IMR-90 (cell line): ENCODE results near the gene CCDC88B. TPM values are rescaled to one million over a fixed set of nuclear protein-coding genes. Genes with fewer than 3 reads are reported as not detected.

Experiments
- ATAC-seq: fragments of 200-7000 bp; cut with Tn5 transposase; 2 replicates; pipeline ENCODE4 v1.9.1; 2020; ENCODE audit warnings: low read depth, mild to moderate bottlenecking, moderate library complexity
- BruUV-seq: library from RNA; stranded (reverse); fragments of 400-500 nt; replicated peaks from 2 replicates; lab custom pipeline; 2021; lab: Mats Ljungman, UMichigan
- CTCF ChIA-PET: fragments of 300-600 bp; formaldehyde crosslinking; extraction: SDS; loops from one replicate; lab custom pipeline; 2021; ENCODE audit warnings: antibody characterized with exemption; lab: Yijun Ruan, JAX
- POLR2A ChIA-PET: fragments of 300-600 bp; sonication (Branson Sonifier 250); formaldehyde crosslinking; loops from one replicate; lab custom pipeline; 2022; ENCODE audit warnings: antibody characterized with exemption; ENCODE audit not compliant: unreplicated experiment; lab: Charles Lee
- DNase-seq: peaks from one replicate; pipeline ENCODE4 v3.0.0; 2013
- H2AFZ ChIP-seq: replicated peaks from 2 replicates; pipeline ENCODE3; 2013; ENCODE audit warnings: low read length, mild to moderate bottlenecking; ENCODE audit not compliant: poor library complexity
- H2AK5ac ChIP-seq: 2 replicates; pipeline ENCODE4 v1.6.1; 2013; ENCODE audit warnings: low read depth, low read length, inconsistent platforms
- H2AK9ac ChIP-seq: replicated peaks from 2 replicates; pipeline ENCODE3; 2013; ENCODE audit warnings: mild to moderate bottlenecking, low read depth, low read length, moderate library complexity; ENCODE audit not compliant: poor library complexity
- H2BK120ac ChIP-seq: 2 replicates; pipeline ENCODE4 v1.6.1; 2013; ENCODE audit warnings: low read depth, low read length, inconsistent platforms
- H2BK15ac ChIP-seq: 3 replicates; pipeline ENCODE4 v1.6.1; 2013; ENCODE audit warnings: low read depth, low read length, inconsistent platforms
- H2BK20ac ChIP-seq: 2 replicates; pipeline ENCODE4 v1.6.1; 2013; ENCODE audit warnings: low read depth, mild to moderate bottlenecking, inconsistent platforms, low read length, moderate library complexity
- H2BK5ac ChIP-seq: 2 replicates; pipeline ENCODE4 v1.6.1; 2013; ENCODE audit warnings: mild to moderate bottlenecking, low read depth, low read length, inconsistent platforms; ENCODE audit not compliant: poor library complexity, severe bottlenecking
- H3K14ac ChIP-seq: replicated peaks from 2 replicates; pipeline ENCODE4 v1.6.1; 2013; ENCODE audit warnings: low read depth, low read length, inconsistent platforms
- H3K18ac ChIP-seq: 2 replicates; pipeline ENCODE4 v1.6.1; 2013; ENCODE audit warnings: low read depth, low read length, control low read depth
- H3K23ac ChIP-seq: 2 replicates; pipeline ENCODE4 v1.6.1; 2013; ENCODE audit warnings: low read depth, low read length, inconsistent platforms
- H3K27ac ChIP-seq: 2 replicates; pipeline ENCODE4 v1.5.1; 2013; ENCODE audit warnings: mild to moderate bottlenecking, control low read depth, low read length; ENCODE audit not compliant: insufficient read depth
- H3K27me3 ChIP-seq: 2 replicates; pipeline ENCODE4 v1.6.1; 2013; ENCODE audit warnings: low read length; ENCODE audit not compliant: control insufficient read depth, insufficient read depth
- H3K36me3 ChIP-seq: 2 replicates; pipeline ENCODE4 v1.6.1; 2013; ENCODE audit warnings: low read length, mixed read lengths; ENCODE audit not compliant: control insufficient read depth, insufficient read depth
- H3K4ac ChIP-seq: 2 replicates; pipeline ENCODE4 v1.6.1; 2013; ENCODE audit warnings: low read depth, low read length, inconsistent platforms
- H3K4me1 ChIP-seq: 2 replicates; pipeline ENCODE4 v1.6.1; 2013; ENCODE audit warnings: low read length, mixed read lengths; ENCODE audit not compliant: control insufficient read depth, insufficient read depth
- H3K4me2 ChIP-seq: 2 replicates; pipeline ENCODE4 v1.6.1; 2013; ENCODE audit warnings: low read depth, mild to moderate bottlenecking, control low read depth, low read length, moderate library complexity
- H3K4me3 ChIP-seq: 2 replicates; pipeline ENCODE4 v1.5.1; 2013; ENCODE audit warnings: low read depth, mild to moderate bottlenecking, control low read depth, low read length, moderate library complexity; ENCODE audit not compliant: insufficient read depth
- H3K56ac ChIP-seq: 2 replicates; pipeline ENCODE4 v1.6.1; 2013; ENCODE audit warnings: low read length, inconsistent platforms; ENCODE audit not compliant: insufficient read depth; ENCODE audit errors: extremely low read depth
- H3K79me1 ChIP-seq, 2 experiments: 2 replicates each; pipeline ENCODE4 v1.6.1; 2013; ENCODE audit warnings: low read length in 2 of 2, inconsistent platforms in 1 of 2, low read depth in 1 of 2
- H3K9ac ChIP-seq: 2 replicates; pipeline ENCODE4 v1.6.1; 2013; ENCODE audit warnings: low read depth, low read length, control low read depth
- H3K9me1 ChIP-seq: 2 replicates; pipeline ENCODE4 v1.6.1; 2013; ENCODE audit warnings: low read length, inconsistent platforms; ENCODE audit not compliant: insufficient read depth
- H3K9me3 ChIP-seq: 2 replicates; pipeline ENCODE4 v1.6.1; 2013; ENCODE audit warnings: low read length; ENCODE audit not compliant: control insufficient read depth, insufficient read depth
- H4K20me1 ChIP-seq: 2 replicates; pipeline ENCODE4 v1.6.1; 2013; ENCODE audit warnings: low read length, inconsistent platforms; ENCODE audit not compliant: insufficient read depth
- H4K5ac ChIP-seq: 2 replicates; pipeline ENCODE4 v1.6.1; 2013; ENCODE audit warnings: mild to moderate bottlenecking, low read depth, low read length, control low read depth
- H4K8ac ChIP-seq, 2 experiments: 2 replicates each; pipeline ENCODE4 v1.6.1; 2013; ENCODE audit warnings: low read depth in 2 of 2, low read length in 2 of 2, control low read depth in 1 of 2, inconsistent platforms in 1 of 2
- H4K91ac ChIP-seq: 2 replicates; pipeline ENCODE4 v1.6.1; 2013; ENCODE audit warnings: low read depth, low read length, inconsistent platforms; ENCODE audit not compliant: insufficient read depth
- CEBPB ChIP-seq: IDR thresholded peaks from 2 replicates; pipeline ENCODE4 v1.6.1; 2012; ENCODE audit warnings: low read depth, low read length, improper control_type of control experiment
- MAZ ChIP-seq: IDR thresholded peaks from 2 replicates; pipeline ENCODE4 v1.6.1; 2012; ENCODE audit warnings: low read depth, mild to moderate bottlenecking, low read length, improper control_type of control experiment, moderate library complexity, borderline replicate concordance
- NFE2L2 ChIP-seq: fragments of 150-350 bp; IDR thresholded peaks from 2 replicates; pipeline ENCODE4 v1.6.1; 2016; ENCODE audit warnings: low read depth, mild to moderate bottlenecking, low read length
- RCOR1 ChIP-seq: IDR thresholded peaks from 2 replicates; pipeline ENCODE4 v1.6.1; 2012; ENCODE audit warnings: mild to moderate bottlenecking, low read length, improper control_type of control experiment; ENCODE audit not compliant: insufficient replicate concordance
- RFX5 ChIP-seq: IDR thresholded peaks from 2 replicates; pipeline ENCODE4 v1.8.0; 2012; ENCODE audit warnings: low read depth, mild to moderate bottlenecking, low read length, moderate library complexity
- dilution Hi-C: fragments of 300-500 bp; cut with HindIII; formaldehyde crosslinking; loops from one replicate; pipeline ENCODE4 v1.14.3; 2018; ENCODE audit warnings: low sequenced_read_pairs; ENCODE audit not compliant: unreplicated experiment
- in situ Hi-C: fragments of 300-500 bp; cut with MboI; formaldehyde crosslinking; loops from 3 replicates; pipeline ENCODE4 v1.14.3; 2019; ENCODE audit warnings: low sequenced_read_pairs, inconsistent platforms, mixed read lengths
- intact Hi-C: fragments of 100-400 bp; cut with micrococcal nuclease; formaldehyde crosslinking; loops from 2 replicates; pipeline ENCODE4 v1.10.0; 2022
- polyA plus RNA-seq, 3 experiments: library from polyadenylated mRNA; depleted of rRNA; stranded (reverse); fragments of >200 nt; gene quantifications; 2 replicates each; pipeline ENCODE4 v1.2.3, GENCODE V29; 2012; ENCODE audit warnings: low replicate concordance in 1 of 3
- total RNA-seq: library from RNA; depleted of rRNA; stranded (reverse); fragments of >200 nt; gene quantifications from 2 replicates; pipeline ENCODE4 v1.2.3, GENCODE V29; 2012

The CCDC88B gene
- total and polyA plus RNA-seq, 2 of the 4 experiments (the other 2 are of a cell fraction), result 1.3 to 2.5 TPM

DNA sequence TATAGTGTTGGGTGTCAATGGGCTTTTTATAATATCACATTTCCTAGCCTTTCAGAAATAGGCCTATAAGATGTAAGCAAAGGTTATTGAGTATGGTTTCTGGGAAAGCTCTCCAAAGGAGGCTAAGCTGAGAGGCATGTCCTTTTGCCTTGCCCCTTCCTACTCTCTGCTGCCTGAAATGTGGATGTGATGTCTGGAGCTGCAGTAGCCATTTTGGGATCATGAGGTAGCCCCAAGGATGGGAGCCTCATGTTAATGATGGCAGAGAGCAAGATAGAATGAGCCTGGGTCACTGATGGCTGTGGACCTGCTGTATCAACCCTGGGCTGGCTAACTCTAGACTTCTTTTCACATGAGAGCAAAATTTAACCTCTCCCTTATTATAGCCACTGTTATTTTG, 47.9 kb downstream of the CCDC88B start:
- Histone ChIP-seq H2AK5ac (no peak overlapping the region), H2AK9ac (no peak overlapping the region), H2BK5ac (no peak overlapping the region), H3K4me1 (no peaks in the 10 kb centered on the region), H4K5ac (no peak overlapping the region), H3K18ac (no peak overlapping the region), H4K20me1 (no peaks in the 10 kb centered on the region), H2BK120ac (no peak overlapping the region), H3K9ac (no peak overlapping the region), H3K14ac (no peak overlapping the region), H4K8ac (no peak overlapping the region), H3K9me3 (peaks cover 3% of the 10 kb centered on the region), H2AFZ (no peak overlapping the region), H3K79me1 (no peaks in the 10 kb centered on the region), H4K91ac (no peak overlapping the region), H3K27ac (no peak overlapping the region), H3K36me3 (no peaks in the 10 kb centered on the region), H3K9me1 (0 out of 2 replicates have a peak, but pooled peaks cover 3% of the 10 kb centered on the region), H3K23ac (no peak overlapping the region), H2BK20ac (no peak overlapping the region), H3K4ac (no peak overlapping the region), H2BK15ac (no peak overlapping the region), H3K4me3 (no peak overlapping the region), H3K4me2 (no peak overlapping the region), H3K56ac (no peak overlapping the region), H3K27me3 (peaks cover 57% of the 10 kb centered on the region)
- dilution Hi-C loops, result no loop called here
- DNase-seq (no peak), ATAC-seq (no peak)
- intact Hi-C loops, result no loop called here
- BruUV-seq, result no TSS peak
- ChIA-PET POLR2A (no interaction called here), CTCF (no interaction called here)
- in situ Hi-C loops, result no loop called here
- TF ChIP-seq RCOR1 (no peak), RFX5 (no peak), NFE2L2 (no peak), MAZ (no peak), CEBPB (no peak)
